Natural killer cell treated with Interleukin-12 subunit alpha and Interleukin-12 subunit beta and Interleukin-15 and Interleukin-18, amount 100 ng/mL, for 72 hours (primary cell): ENCODE measurements around the gene CHST11. TPM values are rescaled to one million over a fixed set of nuclear protein-coding genes. Genes with fewer than 3 reads are reported as not detected.
"Not testable (repeated sequence)": the region's sequence is repeated elsewhere in the genome, so short reads cannot be mapped to it uniquely, and the experiment has no call there.

Source experiments
- ATAC-seq, 2 donors: fragments of 150-1000 bp; cut with Tn5 transposase in 1 of 2; sonication (Bioruptor Pico), chemical (Tn5 transposase) in 1 of 2; 2 replicates each; pipeline ENCODE4 v1.10.0; 2021
- DNase-seq: peaks from one replicate; pipeline ENCODE4 v3.0.0; 2022; ENCODE audit warnings: low spot score
- H3K27ac Mint-ChIP-seq, 2 donors: 1 replicate in 1 of 2; 2 replicates in 1 of 2; pipeline ENCODE4 v1.8.0; 2022; ENCODE audit warnings: mixed read lengths in 2 of 2, mild to moderate bottlenecking in 1 of 2, moderate library complexity in 1 of 2
- H3K27me3 Mint-ChIP-seq, 2 donors: 1 replicate in 1 of 2; 2 replicates in 1 of 2; pipeline ENCODE4 v1.8.0; 2022; ENCODE audit warnings: mixed read lengths in 2 of 2
- H3K36me3 Mint-ChIP-seq: one replicate; pipeline ENCODE4 v1.8.0; 2022; ENCODE audit warnings: mixed read lengths
- H3K4me1 Mint-ChIP-seq, 2 donors: 1 replicate in 1 of 2; 2 replicates in 1 of 2; pipeline ENCODE4 v1.8.0; 2022; ENCODE audit warnings: low read depth in 2 of 2, mixed read lengths in 2 of 2, mild to moderate bottlenecking in 1 of 2
- H3K4me3 Mint-ChIP-seq: one replicate; pipeline ENCODE4 v1.8.0; 2022; ENCODE audit warnings: mixed read lengths
- H3K9me3 Mint-ChIP-seq: 2 replicates; pipeline ENCODE4 v1.8.0; 2022; ENCODE audit warnings: mixed read lengths
- total RNA-seq, 2 donors: library from RNA; stranded (reverse); gene quantifications; one replicate each; pipeline ENCODE4 v1.2.3, GENCODE V29; 2022

The CHST11 gene
- total RNA-seq, 2 donors from 2014 or later, result 195 to 374 TPM

GRCh38 chr12:104547235-104547634, 90.5 kb downstream of the CHST11 start:
- Mint-ChIP-seq H3K4me1 (peaks cover 75 to 78% of the 10 kb centered on the region in 2 donors), H3K27ac (peak overlapping the region; percentile 12 to 21), H3K36me3 (peaks cover 20% of the 10 kb centered on the region), H3K27me3 (no peaks in the 10 kb centered on the region), H3K4me3 (no peak overlapping the region), H3K9me3 (peaks cover 6% of the 10 kb centered on the region)
- DNase-seq (no peak), ATAC-seq (no peak)

DNA sequence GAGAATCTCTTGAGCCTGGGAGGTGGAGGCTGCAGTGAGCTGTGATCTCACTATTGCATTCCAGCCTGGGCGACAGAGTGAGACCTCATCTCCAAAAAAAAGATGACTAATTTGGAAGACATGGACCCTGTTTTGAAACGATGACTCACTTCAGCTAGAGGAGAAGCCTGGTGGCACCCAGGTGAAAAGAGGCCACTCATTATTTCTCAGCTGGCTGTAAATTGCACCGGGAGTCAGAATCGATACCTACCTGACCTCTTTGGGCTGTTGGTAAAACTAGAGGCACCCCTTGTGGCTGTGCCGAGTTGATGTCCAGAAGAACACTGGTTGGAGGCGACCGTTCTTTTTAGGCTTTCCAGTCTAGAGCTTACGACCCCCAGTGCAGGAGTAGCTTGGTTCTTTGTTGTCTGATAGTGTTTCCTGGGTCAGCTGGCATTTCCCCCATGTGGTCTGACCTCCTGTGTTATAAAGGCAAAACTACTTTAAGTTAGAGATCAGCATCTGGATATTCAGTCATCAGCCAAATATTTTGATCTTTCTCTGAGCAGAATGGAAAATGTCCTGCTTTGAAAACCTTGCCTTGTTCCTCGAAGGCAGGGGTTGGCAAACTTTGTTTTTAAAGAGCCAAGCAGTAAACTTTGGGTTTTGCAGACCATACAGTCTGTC, 93.2 kb downstream of the CHST11 start:
- no peak for DNase-seq
- no peak overlapping the region for H3K4me3 Mint-ChIP-seq
- peak overlapping the region; percentile 73 to 78 for H3K27ac Mint-ChIP-seq
- H3K4me1 Mint-ChIP-seq, result peaks cover 84 to 88% of the 10 kb centered on the region in 2 donors
- H3K27me3 Mint-ChIP-seq, result no peaks in the 10 kb centered on the region
- H3K9me3 Mint-ChIP-seq, result peaks cover 3% of the 10 kb centered on the region
- peaks cover 20% of the 10 kb centered on the region for H3K36me3 Mint-ChIP-seq
- ATAC-seq, result peak in 1 of 2 donors; percentile 26

- Mint-ChIP-seq H3K4me1 (peaks cover 82 to 85% of the 10 kb centered on the region in 2 donors), H3K4me3 (peak overlapping the region; percentile 67), H3K36me3 (peaks cover 15% of the 10 kb centered on the region), H3K27me3 (no peaks in the 10 kb centered on the region), H3K9me3 (peaks cover 3% of the 10 kb centered on the region), H3K27ac (peak overlapping the region; percentile 73 to 78)
- DNase-seq, result no peak
- ATAC-seq, result peak; percentile 73 to 76
Observed at GRCh38 chr12:104551313-104551931, 94.7 kb downstream of the CHST11 start.

- peak overlapping the region; percentile 67 for H3K4me3 Mint-ChIP-seq
- H3K4me1 Mint-ChIP-seq, result peaks cover 65 to 79% of the 10 kb centered on the region in 2 donors
- no peaks in the 10 kb centered on the region for H3K27me3 Mint-ChIP-seq
- peak overlapping the region; percentile 73 to 78 for H3K27ac Mint-ChIP-seq
- H3K9me3 Mint-ChIP-seq, result peaks cover 3% of the 10 kb centered on the region
- DNase-seq, result no peak
- peaks cover 15% of the 10 kb centered on the region for H3K36me3 Mint-ChIP-seq
- no peak for ATAC-seq
Observed at GRCh38 chr12:104553421-104553820, 96.7 kb downstream of the CHST11 start.

DNA sequence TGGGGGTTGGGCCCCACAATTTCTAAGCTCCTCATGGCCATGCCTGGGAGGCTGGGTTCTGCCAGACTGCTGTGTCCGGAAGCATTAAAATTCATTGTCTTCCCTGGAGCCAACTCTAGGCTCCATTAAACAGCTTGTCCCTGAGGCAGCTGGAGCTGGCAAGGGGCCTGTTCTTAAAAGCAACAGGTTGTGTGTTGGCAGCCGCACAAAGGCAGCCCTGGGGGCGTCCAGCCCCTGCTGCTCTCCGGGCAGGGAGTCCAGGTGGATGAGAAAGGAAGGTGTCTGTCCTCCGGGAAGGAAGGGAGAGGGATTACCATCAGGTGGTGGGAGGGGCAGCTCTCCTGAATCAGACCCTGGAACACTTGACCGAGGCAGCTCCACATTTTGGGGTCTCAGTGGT, 98.9 kb downstream of the CHST11 start:
- H3K4me1 Mint-ChIP-seq, result peaks cover 55 to 77% of the 10 kb centered on the region in 2 donors
- DNase-seq (no peak), ATAC-seq (no peak)
- H3K36me3 Mint-ChIP-seq, result peaks cover 15% of the 10 kb centered on the region
- no peak overlapping the region for H3K4me3 Mint-ChIP-seq
- H3K9me3 Mint-ChIP-seq, result peaks cover 3% of the 10 kb centered on the region
- peak overlapping the region; percentile 48 to 78 for H3K27ac Mint-ChIP-seq
- no peaks in the 10 kb centered on the region for H3K27me3 Mint-ChIP-seq

DNA sequence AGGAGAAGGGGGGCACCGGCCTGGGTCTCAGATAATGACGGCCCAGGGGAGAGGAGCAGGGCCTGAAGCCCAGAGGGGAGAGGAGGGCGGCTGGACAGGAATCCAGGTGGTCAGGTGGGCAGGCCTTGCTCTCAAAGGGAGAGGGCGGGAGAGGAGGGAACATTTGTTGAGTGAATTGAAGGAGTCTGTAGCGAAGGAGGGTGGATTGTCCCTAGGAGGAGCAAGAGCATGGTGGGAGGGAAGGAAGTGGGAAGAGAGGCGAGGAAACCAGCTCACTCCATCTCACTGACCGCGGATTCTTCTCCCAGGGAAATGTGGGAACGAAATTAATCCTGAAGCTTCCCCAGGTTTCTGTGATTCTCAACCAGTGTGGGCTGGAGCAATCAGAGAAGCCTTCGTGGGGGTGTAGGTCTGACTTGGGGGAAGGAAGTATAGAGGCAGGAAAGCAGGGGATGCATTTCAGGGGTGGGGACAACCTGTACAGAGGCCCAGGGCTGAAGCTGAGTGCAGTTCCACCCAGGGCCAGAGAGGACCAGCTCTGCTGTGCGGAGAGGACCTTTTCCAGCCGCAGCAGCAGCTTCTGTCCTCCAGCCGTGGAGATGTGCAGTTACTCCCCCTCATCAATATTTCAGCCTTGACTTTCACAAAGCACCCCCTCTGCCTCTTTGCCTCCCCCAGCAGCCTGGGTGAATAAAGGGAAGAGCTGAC, 100.9 kb downstream of the CHST11 start:
- DNase-seq, result no peak
- Mint-ChIP-seq H3K4me1 (peaks cover 35 to 72% of the 10 kb centered on the region in 2 donors), H3K27me3 (no peaks in the 10 kb centered on the region)

GRCh38 chr12:104560881-104561280, 104.1 kb downstream of the CHST11 start:
- peaks cover 17% of the 10 kb centered on the region for H3K36me3 Mint-ChIP-seq
- no peaks in the 10 kb centered on the region for H3K27me3 Mint-ChIP-seq
- DNase-seq (no peak), ATAC-seq (no peak)
- H3K4me1 Mint-ChIP-seq, result peaks cover 31 to 63% of the 10 kb centered on the region in 2 donors
- no peaks in the 10 kb centered on the region for H3K9me3 Mint-ChIP-seq
- H3K4me3 Mint-ChIP-seq, result no peak overlapping the region
- peak overlapping the region in 1 of 2 donors; percentile 29 for H3K27ac Mint-ChIP-seq

More for the DNA sequence above, 100.9 kb downstream of the CHST11 start:
- Mint-ChIP-seq H3K36me3 (peaks cover 8% of the 10 kb centered on the region), H3K27ac (peak overlapping the region; percentile 37 to 71), H3K4me3 (no peak overlapping the region), H3K9me3 (peaks cover 3% of the 10 kb centered on the region)
- ATAC-seq, result no peak

GRCh38 chr12:104562763-104563162, 106.0 kb downstream of the CHST11 start:
- Mint-ChIP-seq H3K36me3 (peaks cover 29% of the 10 kb centered on the region), H3K4me1 (peaks cover 50 to 70% of the 10 kb centered on the region in 2 donors), H3K27me3 (no peaks in the 10 kb centered on the region), H3K27ac (peak overlapping the region; percentile 28 to 39), H3K9me3 (no peaks in the 10 kb centered on the region), H3K4me3 (no peak overlapping the region)
- ATAC-seq (no peak), DNase-seq (no peak)

- DNase-seq, ATAC-seq, H3K9me3 Mint-ChIP-seq, H3K27me3 Mint-ChIP-seq: not testable (repeated sequence)
- Mint-ChIP-seq H3K27ac (peak overlapping the region; percentile 44 to 60), H3K4me3 (peak overlapping the region; percentile 14), H3K36me3 (peaks cover 29% of the 10 kb centered on the region), H3K4me1 (peaks cover 68 to 80% of the 10 kb centered on the region in 2 donors)
Observed at GRCh38 chr12:104564662-104565061, 107.9 kb downstream of the CHST11 start.

GRCh38 chr12:104565606-104566243, 109.0 kb downstream of the CHST11 start:
- peaks cover 71 to 78% of the 10 kb centered on the region in 2 donors for H3K4me1 Mint-ChIP-seq

DNA sequence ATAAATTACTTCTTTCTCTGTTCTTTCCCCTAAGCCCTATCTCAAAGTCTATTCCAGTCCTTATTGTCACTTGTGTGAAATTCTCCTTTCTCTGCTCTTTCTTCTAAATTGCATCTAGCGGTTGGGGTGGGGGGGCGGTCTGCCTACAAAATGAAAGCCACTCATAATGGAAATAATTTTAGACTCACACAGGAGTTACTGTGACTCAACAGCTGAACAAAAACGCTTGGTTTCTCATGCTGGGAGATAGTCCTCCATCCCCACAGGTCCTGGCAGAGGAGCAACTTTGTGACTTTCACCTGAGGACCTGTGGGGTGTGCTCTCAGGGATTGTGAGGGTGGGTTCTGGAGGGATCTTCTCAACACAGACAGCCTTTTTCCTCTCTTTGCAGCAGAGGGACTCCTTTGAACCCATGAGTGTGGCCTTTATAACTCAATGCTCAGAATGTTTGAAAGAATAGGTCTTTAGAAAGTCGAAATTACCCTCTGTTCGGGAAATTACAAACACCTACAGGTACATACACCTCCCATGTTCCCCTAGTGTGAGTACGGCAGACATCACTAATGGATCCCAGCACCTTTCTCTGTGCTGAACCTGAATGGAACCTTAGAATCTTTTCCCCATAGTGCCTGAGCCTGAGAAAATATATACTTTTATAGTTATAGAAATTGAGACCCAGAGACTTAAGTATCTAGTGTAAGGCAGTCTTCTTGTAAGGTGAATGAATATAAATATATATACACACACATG, 109.7 kb downstream of the CHST11 start:
- Mint-ChIP-seq H3K27me3 (no peaks in the 10 kb centered on the region), H3K9me3 (no peaks in the 10 kb centered on the region), H3K27ac (peak overlapping the region; percentile 75 to 89), H3K4me3 (peak overlapping the region; percentile 40), H3K36me3 (peaks cover 29% of the 10 kb centered on the region), H3K4me1 (peaks cover 74 to 75% of the 10 kb centered on the region in 2 donors)
- ATAC-seq (no peak), DNase-seq (no peak)

More at GRCh38 chr12:104565606-104566243, 109.0 kb downstream of the CHST11 start:
- peak overlapping the region; percentile 40 for H3K4me3 Mint-ChIP-seq
- H3K27me3 Mint-ChIP-seq, result no peaks in the 10 kb centered on the region
- H3K9me3 Mint-ChIP-seq, result no peaks in the 10 kb centered on the region
- DNase-seq (no peak), ATAC-seq (no peak)
- peak overlapping the region; percentile 75 to 89 for H3K27ac Mint-ChIP-seq
- H3K36me3 Mint-ChIP-seq, result peaks cover 29% of the 10 kb centered on the region

DNA sequence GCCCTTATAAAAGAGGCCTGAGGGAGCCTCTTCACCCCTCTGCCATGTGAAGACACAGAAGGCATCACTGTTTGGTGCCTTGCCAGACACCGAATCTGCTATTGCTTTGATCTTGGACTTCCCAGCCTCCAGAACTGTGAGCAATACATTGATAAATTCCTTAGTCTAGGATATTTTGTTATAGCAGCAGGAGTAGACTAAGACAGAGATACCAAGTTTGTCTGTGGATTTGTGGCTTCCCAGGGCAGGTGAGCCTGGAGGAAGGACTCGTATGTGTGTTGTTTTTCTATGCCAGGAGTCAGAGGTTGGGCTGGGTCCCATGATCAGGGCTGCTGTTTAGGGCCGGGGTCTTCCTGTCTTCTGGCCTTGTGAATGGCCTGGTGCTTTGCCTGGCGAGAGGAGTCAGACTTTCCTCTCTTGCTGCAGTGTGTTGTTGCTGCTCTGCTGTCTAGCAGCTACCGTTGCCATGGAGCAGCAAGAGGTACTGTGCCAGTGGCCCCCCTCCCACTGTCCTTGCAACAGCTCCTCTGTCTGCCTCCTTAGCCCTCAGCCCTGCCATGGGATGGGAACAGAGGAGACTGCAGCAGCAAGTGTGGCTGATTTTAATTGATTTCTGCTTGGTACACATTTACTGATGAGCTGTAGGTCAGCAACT, 111.2 kb downstream of the CHST11 start:
- Mint-ChIP-seq H3K4me3 (peak overlapping the region; percentile 95), H3K9me3 (peaks cover 4% of the 10 kb centered on the region), H3K27ac (peak overlapping the region; percentile 89 to 94), H3K27me3 (no peaks in the 10 kb centered on the region), H3K36me3 (peaks cover 36% of the 10 kb centered on the region), H3K4me1 (peaks cover 76 to 85% of the 10 kb centered on the region in 2 donors)
- ATAC-seq (no peak), DNase-seq (no peak)
